Activated effector memory CD4-positive, alpha-beta T cell treated with anti-CD3 and anti-CD28 coated beads, Interleukin-2, amount 50 U/mL, for 16 hours (primary cell): ENCODE data around the gene KCNG4.

ENCODE experiments used
- DNase-seq: peaks from one replicate; pipeline ENCODE4 v3.0.0-alpha.2; 2020

Gene KCNG4

GRCh38 chr16:84262031-84262430, 22.2 kb upstream of the KCNG4 start:
- DNase-seq, result no peak

- no peak for DNase-seq
Measured at GRCh38 chr16:84260766-84261554, 21.1 kb upstream of the KCNG4 start.

- DNase-seq, result no peak
Measured at GRCh38 chr16:84259691-84260090, 19.9 kb upstream of the KCNG4 start.

- no peak for DNase-seq
Measured at GRCh38 chr16:84258266-84258665, 18.5 kb upstream of the KCNG4 start.

GRCh38 chr16:84255050-84255810, 15.4 kb upstream of the KCNG4 start:
- DNase-seq, result no peak

GRCh38 chr16:84254062-84254461, 14.2 kb upstream of the KCNG4 start:
- DNase-seq, result no peak

- no peak for DNase-seq
Measured at GRCh38 chr16:84253173-84253572, 13.4 kb upstream of the KCNG4 start.

GRCh38 chr16:84252184-84252583, 12.4 kb upstream of the KCNG4 start:
- no peak for DNase-seq

- no peak for DNase-seq
Measured at GRCh38 chr16:84247844-84248243, 8.0 kb upstream of the KCNG4 start.

- DNase-seq, result no peak
Measured at GRCh38 chr16:84247331-84247730, 7.5 kb upstream of the KCNG4 start.

GRCh38 chr16:84246679-84247077, 6.9 kb upstream of the KCNG4 start:
- no peak for DNase-seq

GRCh38 chr16:84245956-84246678, 6.3 kb upstream of the KCNG4 start:
- no peak for DNase-seq

- DNase-seq, result no peak
Measured at GRCh38 chr16:84244728-84245127, 4.9 kb upstream of the KCNG4 start.

- no peak for DNase-seq
Measured at GRCh38 chr16:84243732-84244131, 3.9 kb upstream of the KCNG4 start.

GRCh38 chr16:84242839-84243238, 3.0 kb upstream of the KCNG4 start:
- DNase-seq, result no peak

GRCh38 chr16:84241778-84242177, 2.0 kb upstream of the KCNG4 start:
- DNase-seq, result no peak

GRCh38 chr16:84240455-84240854, 643 bp upstream of the KCNG4 start:
- DNase-seq, result no peak

- no peak for DNase-seq
Measured at GRCh38 chr16:84239141-84239769, 557 bp downstream of the KCNG4 start.

GRCh38 chr16:84237994-84238750, 1.6 kb downstream of the KCNG4 start:
- no peak for DNase-seq

- no peak for DNase-seq
Measured at GRCh38 chr16:84236671-84237070, 3.1 kb downstream of the KCNG4 start.

GRCh38 chr16:84234321-84235241, 5.2 kb downstream of the KCNG4 start:
- no peak for DNase-seq
